Cardiac muscle cell (in vitro differentiated cells and primary cell): ENCODE measurements around the gene RAP1GAP2. TPM values are rescaled to one million over a fixed set of nuclear protein-coding genes. Genes with fewer than 3 reads are reported as not detected.
"Not testable (repeated sequence)": the region's sequence is repeated elsewhere in the genome, so short reads cannot be mapped to it uniquely, and the experiment has no call there.

ENCODE experiments used
- DNase-seq, 2 donors: peaks; one replicate each; pipeline versions ENCODE4 v3.0.0 to v3.0.0-alpha.2; 2010 to 2017; ENCODE audit warnings: low read depth in 1 of 2, low spot score in 1 of 2
- H3K27ac ChIP-seq: fragments of 200-600 bp; sonication (generic); 2 replicates; pipeline ENCODE4 v1.5.1; 2016
- H3K27me3 ChIP-seq: fragments of 200-600 bp; sonication (generic); 2 replicates; pipeline ENCODE4 v1.6.0; 2016; ENCODE audit warnings: control low read depth
- H3K36me3 ChIP-seq: fragments of 200-600 bp; sonication (generic); 2 replicates; pipeline ENCODE4 v1.5.1; 2016; ENCODE audit warnings: control low read depth
- H3K4me1 ChIP-seq: fragments of 200-600 bp; sonication (generic); 2 replicates; pipeline ENCODE4 v1.8.1; 2017; ENCODE audit warnings: low read depth, mild to moderate bottlenecking, mixed run types
- H3K4me3 ChIP-seq: fragments of 200-600 bp; sonication (generic); 2 replicates; pipeline ENCODE4 v1.5.1; 2016; ENCODE audit warnings: mild to moderate bottlenecking
- H3K9me3 ChIP-seq: fragments of 200-600 bp; sonication (generic); 2 replicates; pipeline ENCODE4 v1.5.1; 2017; ENCODE audit warnings: low read depth, mild to moderate bottlenecking, control low read depth
- CTCF ChIP-seq: IDR thresholded peaks from 2 replicates; pipeline ENCODE4 v1.5.1; 2012; ENCODE audit warnings: low read depth, mild to moderate bottlenecking, low read length
- polyA plus RNA-seq: library from polyadenylated mRNA; unstranded; fragments of >200 nt; fragmentation: Nextera tagmentation; extraction: Ambion mirVana; gene quantifications from 2 replicates; pipeline ENCODE4 v1.2.1, GENCODE V29; 2016
- total RNA-seq: library from RNA; depleted of rRNA; stranded (reverse); fragments of >200 nt; gene quantifications from 2 replicates; pipeline ENCODE4 v1.2.3, GENCODE V29; 2016

The RAP1GAP2 gene
- total and polyA plus RNA-seq, 2 experiments from 2014 or later, result 1.2 to 2.9 TPM

GRCh38 chr17:3043737-3044365, 247.6 kb downstream of the RAP1GAP2 start:
- Histone ChIP-seq H3K4me3 (no peak overlapping the region), H3K36me3 (no peaks in the 10 kb centered on the region)
- DNase-seq, result no peak

GRCh38 chr17:3046753-3047152, 250.5 kb downstream of the RAP1GAP2 start:
- H3K27ac ChIP-seq, result no peak overlapping the region
- no peak for DNase-seq
- no peaks in the 10 kb centered on the region for H3K9me3 ChIP-seq
- TF ChIP-seq CTCF, result no peak
- H3K36me3 ChIP-seq, result no peaks in the 10 kb centered on the region
- no peaks in the 10 kb centered on the region for H3K27me3 ChIP-seq
- no peaks in the 10 kb centered on the region for H3K4me1 ChIP-seq
- H3K4me3 ChIP-seq, result no peak overlapping the region

More at GRCh38 chr17:3043737-3044365, 247.6 kb downstream of the RAP1GAP2 start:
- no peaks in the 10 kb centered on the region for H3K4me1 ChIP-seq
- no peak overlapping the region for H3K27ac ChIP-seq
- no peaks in the 10 kb centered on the region for H3K27me3 ChIP-seq
- H3K9me3 ChIP-seq, result no peaks in the 10 kb centered on the region
- TF ChIP-seq CTCF, result no peak

GRCh38 chr17:3048727-3049471, 252.7 kb downstream of the RAP1GAP2 start:
- H3K4me1 ChIP-seq, result no peaks in the 10 kb centered on the region
- H3K27ac ChIP-seq, result peak overlapping the region; percentile 68
- no peaks in the 10 kb centered on the region for H3K27me3 ChIP-seq
- no peaks in the 10 kb centered on the region for H3K9me3 ChIP-seq
- peak overlapping the region; percentile 49 for H3K4me3 ChIP-seq
- peak; percentile 80 for TF ChIP-seq CTCF
- no peaks in the 10 kb centered on the region for H3K36me3 ChIP-seq
- DNase-seq, result peak; percentile 98 to 99

- no peaks in the 10 kb centered on the region for H3K9me3 ChIP-seq
- no peaks in the 10 kb centered on the region for H3K36me3 ChIP-seq
- no peaks in the 10 kb centered on the region for H3K27me3 ChIP-seq
- DNase-seq, result no peak
- no peak for TF ChIP-seq CTCF
- H3K27ac ChIP-seq, result no peak overlapping the region
- peak overlapping the region; percentile 49 for H3K4me3 ChIP-seq
- no peaks in the 10 kb centered on the region for H3K4me1 ChIP-seq
Observed at GRCh38 chr17:3049705-3050295, 253.6 kb downstream of the RAP1GAP2 start.

- not testable (repeated sequence) for H3K36me3 ChIP-seq, DNase-seq, H3K27me3 ChIP-seq
Observed at GRCh38 chr17:3054868-3055267, 258.6 kb downstream of the RAP1GAP2 start.

GRCh38 chr17:3062824-3063377, 266.7 kb downstream of the RAP1GAP2 start:
- not testable (repeated sequence) for DNase-seq, H3K36me3 ChIP-seq, H3K27me3 ChIP-seq, H3K9me3 ChIP-seq, H3K4me3 ChIP-seq, H3K4me1 ChIP-seq, H3K27ac ChIP-seq

More at GRCh38 chr17:3054868-3055267, 258.6 kb downstream of the RAP1GAP2 start:
- not testable (repeated sequence) for H3K27ac ChIP-seq, H3K4me3 ChIP-seq, H3K9me3 ChIP-seq, H3K4me1 ChIP-seq

- H3K4me1 ChIP-seq, H3K27ac ChIP-seq: not testable (repeated sequence)
Observed at GRCh38 chr17:3063507-3063906, 267.3 kb downstream of the RAP1GAP2 start, which contains the start of gene OR1D5. TSS of gene OR1D5 (minus strand) at chr17:3063607. CDS start at chr17:3063607, 0 bp downstream.

GRCh38 chr17:3065192-3065591, 269.0 kb downstream of the RAP1GAP2 start:
- H3K27me3 ChIP-seq, H3K36me3 ChIP-seq, H3K27ac ChIP-seq, H3K4me1 ChIP-seq, H3K4me3 ChIP-seq, H3K9me3 ChIP-seq: not testable (repeated sequence)
- DNase-seq, result peak in 1 of 2 donors; percentile 45

More at GRCh38 chr17:3063507-3063906, 267.3 kb downstream of the RAP1GAP2 start, which contains the start of gene OR1D5:
- not testable (repeated sequence) for H3K36me3 ChIP-seq, DNase-seq, H3K4me3 ChIP-seq, H3K27me3 ChIP-seq, H3K9me3 ChIP-seq

GRCh38 chr17:3073850-3074249, 277.6 kb downstream of the RAP1GAP2 start:
- not testable (repeated sequence) for H3K36me3 ChIP-seq, H3K4me1 ChIP-seq, H3K4me3 ChIP-seq, H3K27ac ChIP-seq, DNase-seq, H3K27me3 ChIP-seq, H3K9me3 ChIP-seq
